PC-9 (cell line): Measurements from ENCODE around the gene PKD2. TPM values are rescaled to one million over a fixed set of nuclear protein-coding genes. Genes with fewer than 3 reads are reported as not detected.

Source experiments
- BruUV-seq: library from RNA; stranded (reverse); fragments of 400-500 nt; replicated peaks from 2 replicates; lab custom pipeline; 2021; lab: Mats Ljungman, UMichigan
- CTCF ChIA-PET: fragments of 300-600 bp; sonication (Branson Sonifier 250); formaldehyde crosslinking; loops from one replicate; lab custom pipeline; 2022; ENCODE audit warnings: antibody characterized with exemption; lab: Charles Lee
- POLR2A ChIA-PET: fragments of 300-600 bp; sonication (Branson Sonifier 250); formaldehyde crosslinking; loops from one replicate; lab custom pipeline; 2022; ENCODE audit warnings: antibody characterized with exemption; ENCODE audit not compliant: unreplicated experiment; lab: Charles Lee
- DNase-seq, 2 experiments: peaks; one replicate each; pipeline versions ENCODE4 v3.0.0 to v3.0.0-alpha.2; 2015 to 2022; ENCODE audit warnings: mixed read lengths in 1 of 2
- H2AFZ ChIP-seq: fragments of 200-600 bp; sonication (generic); 2 replicates; pipeline ENCODE4 v1.8.1; 2017; ENCODE audit warnings: antibody characterized with exemption
- H3F3A ChIP-seq: fragments of 200-600 bp; sonication (generic); 2 replicates; pipeline ENCODE4 v1.8.1; 2017; ENCODE audit warnings: antibody characterized with exemption, mild to moderate bottlenecking, low read depth; ENCODE audit not compliant: insufficient read depth
- H3K27ac ChIP-seq: fragments of 200-600 bp; sonication (generic); 2 replicates; pipeline ENCODE4 v1.6.1; 2016; ENCODE audit warnings: mixed run types
- H3K27me3 ChIP-seq: fragments of 200-600 bp; sonication (generic); 2 replicates; pipeline ENCODE4 v1.6.1; 2016; ENCODE audit warnings: low read depth, mixed run types; ENCODE audit not compliant: insufficient read depth
- H3K36me3 ChIP-seq: fragments of 200-600 bp; sonication (generic); 2 replicates; pipeline ENCODE4 v1.6.1; 2016; ENCODE audit warnings: low read depth, mixed run types
- H3K4me1 ChIP-seq: fragments of 200-600 bp; sonication (generic); replicated peaks from 2 replicates; pipeline ENCODE4 v1.6.1; 2016; ENCODE audit warnings: mixed run types; ENCODE audit not compliant: insufficient read depth
- H3K4me2 ChIP-seq: fragments of 200-600 bp; sonication (generic); 2 replicates; pipeline ENCODE4 v1.6.1; 2017; ENCODE audit warnings: mixed run types
- H3K4me3 ChIP-seq: fragments of 200-600 bp; sonication (generic); 2 replicates; pipeline ENCODE4 v1.6.1; 2016; ENCODE audit warnings: mixed run types
- H3K79me2 ChIP-seq: fragments of 200-600 bp; sonication (generic); 2 replicates; pipeline ENCODE4 v1.6.1; 2017; ENCODE audit warnings: low read depth, mixed run types
- H3K9me2 ChIP-seq: fragments of 200-600 bp; sonication (generic); 2 replicates; pipeline ENCODE4 v1.8.1; 2017; ENCODE audit warnings: mild to moderate bottlenecking; ENCODE audit not compliant: insufficient read depth
- H3K9me3 ChIP-seq: fragments of 200-600 bp; sonication (generic); 2 replicates; pipeline ENCODE4 v1.8.1; 2016; ENCODE audit warnings: low read depth; ENCODE audit not compliant: insufficient read depth
- H4K20me1 ChIP-seq: fragments of 200-600 bp; sonication (generic); 2 replicates; pipeline ENCODE4 v1.8.1; 2017; ENCODE audit not compliant: insufficient read depth
- CTCF ChIP-seq: fragments of 200-600 bp; sonication (generic); conservative IDR thresholded peaks from 2 replicates; pipeline ENCODE4 v1.6.1; 2017; ENCODE audit warnings: mixed run types, antibody characterized with exemption, mild to moderate bottlenecking, moderate library complexity
- EZH2 ChIP-seq: fragments of 200-600 bp; sonication (generic); IDR thresholded peaks from 2 replicates; pipeline ENCODE4 v1.8.0; 2017; ENCODE audit warnings: antibody characterized with exemption, low read depth
- intact Hi-C: fragments of 100-400 bp; cut with micrococcal nuclease; formaldehyde crosslinking; loops from one replicate; pipeline ENCODE4 v1.10.0; 2022; ENCODE audit not compliant: unreplicated experiment
- total RNA-seq: library from RNA; stranded (reverse); gene quantifications from 2 replicates; pipeline ENCODE4 v1.2.3, GENCODE V29; 2021

PKD2 gene
- total RNA-seq, 1 experiment from 2014 or later = 10.2 TPM

- Histone ChIP-seq H2AFZ (no peak overlapping the region), H3K4me1 (no peaks in the 10 kb centered on the region), H3K4me2 (no peak overlapping the region), H3K36me3 (no peaks in the 10 kb centered on the region), H3K9me3 (no peaks in the 10 kb centered on the region), H4K20me1 (no peaks in the 10 kb centered on the region), H3K27me3 (no peaks in the 10 kb centered on the region), H3K4me3 (no peak overlapping the region), H3K27ac (no peak overlapping the region), H3K9me2 (no peaks in the 10 kb centered on the region), H3F3A (no peaks in the 10 kb centered on the region), H3K79me2 (no peaks in the 10 kb centered on the region)
- no peak for TF ChIP-seq CTCF
- TF ChIP-seq EZH2 = no peak
- intact Hi-C loops = no loop called here
- DNase-seq = no peak
- ChIA-PET CTCF (no interaction called here), POLR2A (no interaction called here)
- no TSS peak for BruUV-seq
Measured at GRCh38 chr4:88091378-88091777, 83.9 kb downstream of the PKD2 start.

- POLR2A ChIA-PET = no interaction called here
- no TSS peak for BruUV-seq
- Histone ChIP-seq H3K4me1 (no peaks in the 10 kb centered on the region), H3K4me2 (no peak overlapping the region), H2AFZ (no peak overlapping the region), H4K20me1 (no peaks in the 10 kb centered on the region), H3K27ac (no peak overlapping the region), H3K27me3 (no peaks in the 10 kb centered on the region), H3K36me3 (no peaks in the 10 kb centered on the region), H3K4me3 (no peak overlapping the region), H3K9me3 (no peaks in the 10 kb centered on the region), H3F3A (no peaks in the 10 kb centered on the region), H3K79me2 (no peaks in the 10 kb centered on the region), H3K9me2 (no peaks in the 10 kb centered on the region)
- TF ChIP-seq EZH2 = no peak
- no peak for TF ChIP-seq CTCF
- CTCF ChIA-PET = no interaction called here
- intact Hi-C loops = no loop called here
- DNase-seq = no peak
Measured at GRCh38 chr4:88093874-88094273, 86.4 kb downstream of the PKD2 start.

- no peak for DNase-seq
- Histone ChIP-seq H2AFZ (no peak overlapping the region), H3K79me2 (no peaks in the 10 kb centered on the region), H3K27ac (no peak overlapping the region), H3F3A (no peaks in the 10 kb centered on the region), H3K4me1 (no peaks in the 10 kb centered on the region), H3K27me3 (no peaks in the 10 kb centered on the region), H3K4me3 (no peak overlapping the region), H3K36me3 (no peaks in the 10 kb centered on the region), H3K9me3 (no peaks in the 10 kb centered on the region), H4K20me1 (no peaks in the 10 kb centered on the region), H3K9me2 (no peaks in the 10 kb centered on the region), H3K4me2 (no peak overlapping the region)
- ChIA-PET CTCF (no interaction called here), POLR2A (no interaction called here)
- TF ChIP-seq EZH2 = no peak
- TF ChIP-seq CTCF = no peak
- no TSS peak for BruUV-seq
- intact Hi-C loops = no loop called here
Measured at GRCh38 chr4:88097301-88097700, 89.9 kb downstream of the PKD2 start.
